ENCODE results near the gene PDZRN3.
"Not testable (repeated sequence)": the region's sequence is repeated elsewhere in the genome, so short reads cannot be mapped to it uniquely, and the experiment has no call there.

Gene PDZRN3

GRCh38 chr3:73586628-73587027 lies 38.1 kb downstream of the PDZRN3 start:
- DNase-seq, result no peak

GRCh38 chr3:73586190-73586589 lies 38.6 kb downstream of the PDZRN3 start:
- no peak for DNase-seq

- no peak for DNase-seq
Observed at GRCh38 chr3:73584873-73585272, 39.9 kb downstream of the PDZRN3 start.

- DNase-seq, result no peak
Observed at GRCh38 chr3:73582535-73582934, 42.2 kb downstream of the PDZRN3 start.

GRCh38 chr3:73581134-73581846 lies 43.5 kb downstream of the PDZRN3 start:
- no peak for DNase-seq

GRCh38 chr3:73580343-73580742 lies 44.4 kb downstream of the PDZRN3 start:
- no peak for DNase-seq

- DNase-seq, result no peak
Observed at GRCh38 chr3:73577704-73578103, 47.0 kb downstream of the PDZRN3 start.

- no peak for DNase-seq
Observed at GRCh38 chr3:73576999-73577461, 47.7 kb downstream of the PDZRN3 start.

GRCh38 chr3:73575953-73576352 lies 48.8 kb downstream of the PDZRN3 start:
- no peak for DNase-seq

GRCh38 chr3:73575519-73575918 lies 49.2 kb downstream of the PDZRN3 start:
- no peak for DNase-seq

- DNase-seq, result no peak
Observed at GRCh38 chr3:73573204-73573603, 51.5 kb downstream of the PDZRN3 start.

GRCh38 chr3:73572368-73572767 lies 52.4 kb downstream of the PDZRN3 start:
- no peak for DNase-seq

- DNase-seq, result no peak
Observed at GRCh38 chr3:73571238-73571794, 53.4 kb downstream of the PDZRN3 start.

GRCh38 chr3:73569246-73569760 lies 55.4 kb downstream of the PDZRN3 start:
- no peak for DNase-seq

- no peak for DNase-seq
Observed at GRCh38 chr3:73568371-73568862, 56.3 kb downstream of the PDZRN3 start.

GRCh38 chr3:73565374-73565773 lies 59.4 kb downstream of the PDZRN3 start:
- not testable (repeated sequence) for DNase-seq

GRCh38 chr3:73563896-73564582 lies 60.7 kb downstream of the PDZRN3 start:
- no peak for DNase-seq

GRCh38 chr3:73561494-73561893 lies 63.2 kb downstream of the PDZRN3 start:
- DNase-seq, result no peak

GRCh38 chr3:73559749-73560148 lies 65.0 kb downstream of the PDZRN3 start:
- DNase-seq, result no peak

GRCh38 chr3:73558727-73559075 lies 66.0 kb downstream of the PDZRN3 start:
- no peak for DNase-seq

GRCh38 chr3:73557986-73558726 lies 66.6 kb downstream of the PDZRN3 start:
- DNase-seq, result no peak

- DNase-seq, result no peak
Observed at GRCh38 chr3:73556520-73557372, 68.0 kb downstream of the PDZRN3 start.

All from cerebellar nuclear complex (tissue), 1 donor.